C4-2B (cell line): Measurements from ENCODE around the gene HMGXB3.
"Not testable (repeated sequence)": the region's sequence is repeated elsewhere in the genome, so short reads cannot be mapped to it uniquely, and the experiment has no call there.

ENCODE experiments used
- H3K27ac ChIP-seq: fragments of 450-650 bp; 2 replicates; pipeline ENCODE4 v1.5.1; 2017
- CTCF ChIP-seq: fragments of 450-650 bp; conservative IDR thresholded peaks from 2 replicates; pipeline ENCODE4 v1.5.1; 2017; ENCODE audit warnings: mild to moderate bottlenecking
- ZFX ChIP-seq: fragments of 450-650 bp; IDR thresholded peaks from 2 replicates; pipeline ENCODE4 v1.6.1; 2017

Gene HMGXB3

GRCh38 chr5:150082374-150082773 lies 81.8 kb downstream of the HMGXB3 start:
- no peak overlapping the region for H3K27ac ChIP-seq
- no peak for TF ChIP-seq CTCF
- no peak for TF ChIP-seq ZFX

GRCh38 chr5:150082889-150083288 lies 82.3 kb downstream of the HMGXB3 start:
- TF ChIP-seq ZFX (no peak), CTCF (no peak)
- no peak overlapping the region for H3K27ac ChIP-seq

- not testable (repeated sequence) for H3K27ac ChIP-seq
Observed at GRCh38 chr5:150084754-150085153, 84.2 kb downstream of the HMGXB3 start.

GRCh38 chr5:150085191-150085912 lies 84.8 kb downstream of the HMGXB3 start:
- H3K27ac ChIP-seq, result no peak overlapping the region
- TF ChIP-seq ZFX (no peak), CTCF (no peak)

- no peak for TF ChIP-seq ZFX
- no peak for TF ChIP-seq CTCF
- no peak within 1 kb of the TSS for H3K27ac ChIP-seq
Observed at GRCh38 chr5:150085950-150086715, 85.6 kb downstream of the HMGXB3 start, which contains the start of gene CSF1R. Gene CSF1R (minus strand): TSS chr5:150086554. CDS start chr5:150086427, 127 bp downstream.

- no peak overlapping the region for H3K27ac ChIP-seq
- TF ChIP-seq CTCF (no peak), ZFX (no peak)
Observed at GRCh38 chr5:150092159-150092787, 91.7 kb downstream of the HMGXB3 start.

GRCh38 chr5:150097152-150097551 lies 96.6 kb downstream of the HMGXB3 start:
- TF ChIP-seq CTCF, result no peak
- no peak for TF ChIP-seq ZFX
- H3K27ac ChIP-seq, result no peak overlapping the region
